HT-29 (cell line): ENCODE results near the gene TMEM165. TPM values are rescaled to one million over a fixed set of nuclear protein-coding genes. Genes with fewer than 3 reads are reported as not detected.
A peak's percentile ranks its signal among the peaks of the same experiment; 100 is the strongest.

ENCODE experiments used
- DNase-seq: peaks from one replicate; pipeline ENCODE4 v3.0.0-alpha.2; 2015; ENCODE audit warnings: low spot score
- small RNA-seq: library from RNA; depleted of rRNA; stranded (forward); fragments of <200 nt; gene quantifications from one replicate; pipeline ENCODE3, GENCODE V24; 2014
- total RNA-seq: library from RNA; depleted of rRNA; stranded (reverse); fragments of >200 nt; shearing (Covaris generic); gene quantifications from 2 replicates; pipeline ENCODE4 v1.2.3, GENCODE V29; 2014; rRNA removed

The TMEM165 gene
- total RNA-seq, 1 experiment from 2014 or later, result 125 TPM

DNA sequence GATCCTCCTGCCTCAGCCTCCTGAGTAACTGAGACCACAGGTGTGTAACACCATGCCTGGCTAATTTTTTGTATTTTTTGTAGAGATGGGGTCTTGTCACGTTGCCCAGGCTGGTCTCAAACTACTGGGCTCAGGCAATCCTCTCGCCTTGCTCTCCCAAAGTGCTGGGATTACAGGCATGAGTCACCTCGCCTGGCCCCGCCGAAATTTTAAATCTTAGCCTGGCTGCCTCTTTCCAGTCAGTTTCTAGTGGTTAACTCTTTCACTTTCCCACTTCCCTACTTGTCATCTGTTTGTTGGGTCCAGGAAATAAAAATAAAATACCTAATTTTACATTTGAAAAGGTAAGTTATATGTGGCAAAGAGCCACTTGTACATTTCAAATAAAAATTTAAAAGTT is 62.4 kb downstream of the TMEM165 start:
- DNase-seq, result no peak

DNA sequence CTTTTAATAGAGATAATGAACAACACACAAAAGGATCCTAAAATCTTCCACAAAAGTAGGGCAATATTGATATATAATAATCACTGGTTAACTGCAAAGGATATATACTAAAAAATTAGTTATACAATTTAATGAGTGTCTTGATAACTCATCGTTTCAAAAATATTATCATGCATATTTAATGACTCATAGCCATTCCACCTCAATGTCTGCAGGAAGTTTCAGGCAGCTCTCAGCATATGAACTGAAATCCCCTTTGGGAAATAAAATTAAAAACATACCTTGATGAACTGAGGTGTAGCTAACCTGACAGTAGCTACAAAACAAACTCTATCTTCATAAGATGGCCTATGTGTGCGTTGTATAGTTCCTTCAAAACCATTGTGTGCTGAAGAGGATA is 62.9 kb downstream of the TMEM165 start:
- no peak for DNase-seq

DNA sequence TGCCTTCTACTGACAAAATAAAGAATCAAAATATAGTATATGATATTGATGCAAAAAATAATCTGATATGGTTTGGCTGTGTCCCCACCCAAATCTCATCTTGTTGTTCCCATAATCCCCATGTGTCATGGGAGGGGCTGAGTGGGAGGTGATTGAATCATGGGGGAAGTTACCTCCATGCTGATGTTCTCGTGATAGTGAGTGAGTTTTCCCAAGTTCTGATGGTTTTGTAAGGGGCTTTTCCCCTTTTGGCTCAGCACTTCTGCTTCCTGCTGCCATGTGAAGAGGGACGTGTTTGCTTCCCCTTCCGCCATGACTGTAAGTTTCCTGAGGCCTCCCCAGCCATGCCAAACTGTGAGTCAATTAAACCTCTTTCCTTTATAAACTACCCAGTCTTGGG is 70.2 kb downstream of the TMEM165 start:
- DNase-seq, result no peak

DNA sequence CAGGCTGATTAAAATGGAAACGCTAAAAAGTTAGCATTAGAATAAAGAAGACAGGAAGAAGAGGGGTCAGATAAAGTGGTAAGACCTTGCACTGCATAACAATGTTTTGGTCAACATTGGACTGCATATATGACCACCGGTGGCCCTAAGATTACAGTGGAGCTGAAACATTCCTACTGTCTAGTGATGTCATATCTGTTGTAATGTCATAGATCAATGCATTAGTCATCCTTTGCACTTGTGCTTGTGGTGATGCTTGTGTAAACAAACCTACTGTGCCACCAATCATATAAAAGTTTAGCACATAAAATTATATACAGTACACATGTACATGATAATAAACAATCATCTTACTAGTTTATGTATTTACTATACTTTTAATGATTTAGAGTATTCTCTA is 73.0 kb downstream of the TMEM165 start:
- DNase-seq, result peak; percentile 12

- no peak for DNase-seq
Measured at GRCh38 chr4:55469979-55470378, 74.2 kb downstream of the TMEM165 start.

Small RNA genes lying within 50 kb of the gene (small RNA-seq; reads per million reads assigned to genes)
- not detected for gene RF00019

Other genes with a start within 250 kb of the TMEM165 start
- 3.8 and 3.9 TPM in 2 replicates for gene SRD5A3, start 49.7 kb upstream of the TMEM165 start, total RNA-seq
- gene CLOCK, start 151.0 kb downstream of the TMEM165 start, total RNA-seq, result 7.3 and 9.5 TPM in 2 replicates
- not detected in 2 replicates for gene PDCL2, start 196.3 kb downstream of the TMEM165 start, total RNA-seq
- gene NMU, start 240.3 kb downstream of the TMEM165 start, total RNA-seq, result 2.4 and 8.6 TPM in 2 replicates